ENCODE measurements around the gene LIPG.

DNA sequence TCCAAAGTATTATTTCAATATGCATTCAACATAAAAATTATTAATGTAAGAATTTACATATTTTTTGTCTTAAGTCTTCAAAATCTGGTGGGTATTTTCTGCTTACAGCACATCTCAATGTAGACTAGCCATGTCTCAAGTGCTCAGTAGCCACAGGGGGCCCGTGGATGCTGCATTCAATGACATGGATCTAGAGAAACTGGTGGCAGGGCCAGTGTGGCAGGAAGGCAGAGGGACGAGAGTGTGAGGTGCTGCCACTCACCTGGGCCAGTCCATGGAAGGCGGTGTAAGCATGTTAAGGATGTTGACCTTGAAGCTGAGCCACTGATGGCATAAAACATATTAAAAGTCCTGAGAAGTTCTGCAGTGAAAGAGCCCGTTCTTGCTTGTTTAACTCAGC lies 6.2 kb upstream of the LIPG start:
- TF ChIP-seq, protein P1, sequence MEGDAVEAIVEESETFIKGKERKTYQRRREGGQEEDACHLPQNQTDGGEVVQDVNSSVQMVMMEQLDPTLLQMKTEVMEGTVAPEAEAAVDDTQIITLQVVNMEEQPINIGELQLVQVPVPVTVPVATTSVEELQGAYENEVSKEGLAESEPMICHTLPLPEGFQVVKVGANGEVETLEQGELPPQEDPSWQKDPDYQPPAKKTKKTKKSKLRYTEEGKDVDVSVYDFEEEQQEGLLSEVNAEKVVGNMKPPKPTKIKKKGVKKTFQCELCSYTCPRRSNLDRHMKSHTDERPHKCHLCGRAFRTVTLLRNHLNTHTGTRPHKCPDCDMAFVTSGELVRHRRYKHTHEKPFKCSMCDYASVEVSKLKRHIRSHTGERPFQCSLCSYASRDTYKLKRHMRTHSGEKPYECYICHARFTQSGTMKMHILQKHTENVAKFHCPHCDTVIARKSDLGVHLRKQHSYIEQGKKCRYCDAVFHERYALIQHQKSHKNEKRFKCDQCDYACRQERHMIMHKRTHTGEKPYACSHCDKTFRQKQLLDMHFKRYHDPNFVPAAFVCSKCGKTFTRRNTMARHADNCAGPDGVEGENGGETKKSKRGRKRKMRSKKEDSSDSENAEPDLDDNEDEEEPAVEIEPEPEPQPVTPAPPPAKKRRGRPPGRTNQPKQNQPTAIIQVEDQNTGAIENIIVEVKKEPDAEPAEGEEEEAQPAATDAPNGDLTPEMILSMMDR (IDR thresholded peaks at IDR 0.05) = no peak
- no peak for TF ChIP-seq ESRRA (IDR thresholded peaks at IDR 0.05; ENCODE audit: borderline replicate concordance, low read length)
- TF ChIP-seq, protein P2, sequence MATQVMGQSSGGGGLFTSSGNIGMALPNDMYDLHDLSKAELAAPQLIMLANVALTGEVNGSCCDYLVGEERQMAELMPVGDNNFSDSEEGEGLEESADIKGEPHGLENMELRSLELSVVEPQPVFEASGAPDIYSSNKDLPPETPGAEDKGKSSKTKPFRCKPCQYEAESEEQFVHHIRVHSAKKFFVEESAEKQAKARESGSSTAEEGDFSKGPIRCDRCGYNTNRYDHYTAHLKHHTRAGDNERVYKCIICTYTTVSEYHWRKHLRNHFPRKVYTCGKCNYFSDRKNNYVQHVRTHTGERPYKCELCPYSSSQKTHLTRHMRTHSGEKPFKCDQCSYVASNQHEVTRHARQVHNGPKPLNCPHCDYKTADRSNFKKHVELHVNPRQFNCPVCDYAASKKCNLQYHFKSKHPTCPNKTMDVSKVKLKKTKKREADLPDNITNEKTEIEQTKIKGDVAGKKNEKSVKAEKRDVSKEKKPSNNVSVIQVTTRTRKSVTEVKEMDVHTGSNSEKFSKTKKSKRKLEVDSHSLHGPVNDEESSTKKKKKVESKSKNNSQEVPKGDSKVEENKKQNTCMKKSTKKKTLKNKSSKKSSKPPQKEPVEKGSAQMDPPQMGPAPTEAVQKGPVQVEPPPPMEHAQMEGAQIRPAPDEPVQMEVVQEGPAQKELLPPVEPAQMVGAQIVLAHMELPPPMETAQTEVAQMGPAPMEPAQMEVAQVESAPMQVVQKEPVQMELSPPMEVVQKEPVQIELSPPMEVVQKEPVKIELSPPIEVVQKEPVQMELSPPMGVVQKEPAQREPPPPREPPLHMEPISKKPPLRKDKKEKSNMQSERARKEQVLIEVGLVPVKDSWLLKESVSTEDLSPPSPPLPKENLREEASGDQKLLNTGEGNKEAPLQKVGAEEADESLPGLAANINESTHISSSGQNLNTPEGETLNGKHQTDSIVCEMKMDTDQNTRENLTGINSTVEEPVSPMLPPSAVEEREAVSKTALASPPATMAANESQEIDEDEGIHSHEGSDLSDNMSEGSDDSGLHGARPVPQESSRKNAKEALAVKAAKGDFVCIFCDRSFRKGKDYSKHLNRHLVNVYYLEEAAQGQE (IDR thresholded peaks at IDR 0.05) = no peak
- TF ChIP-seq RFX5 (IDR thresholded peaks at IDR 0.05) = no peak
- no peak for TF ChIP-seq RCOR1 (IDR thresholded peaks at IDR 0.05; ENCODE audit: low read depth, low read length)
- TF ChIP-seq, protein P3, sequence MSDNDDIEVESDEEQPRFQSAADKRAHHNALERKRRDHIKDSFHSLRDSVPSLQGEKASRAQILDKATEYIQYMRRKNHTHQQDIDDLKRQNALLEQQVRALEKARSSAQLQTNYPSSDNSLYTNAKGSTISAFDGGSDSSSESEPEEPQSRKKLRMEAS (IDR thresholded peaks at IDR 0.05) = no peak
- TF ChIP-seq, protein P4, sequence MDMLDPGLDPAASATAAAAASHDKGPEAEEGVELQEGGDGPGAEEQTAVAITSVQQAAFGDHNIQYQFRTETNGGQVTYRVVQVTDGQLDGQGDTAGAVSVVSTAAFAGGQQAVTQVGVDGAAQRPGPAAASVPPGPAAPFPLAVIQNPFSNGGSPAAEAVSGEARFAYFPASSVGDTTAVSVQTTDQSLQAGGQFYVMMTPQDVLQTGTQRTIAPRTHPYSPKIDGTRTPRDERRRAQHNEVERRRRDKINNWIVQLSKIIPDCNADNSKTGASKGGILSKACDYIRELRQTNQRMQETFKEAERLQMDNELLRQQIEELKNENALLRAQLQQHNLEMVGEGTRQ (IDR thresholded peaks at IDR 0.05) = no peak
- no peak for TF ChIP-seq BHLHE40 (IDR thresholded peaks at IDR 0.05; ENCODE audit: low read depth, low read length)
- no peak for TF ChIP-seq CEBPB (IDR thresholded peaks at IDR 0.05)
- no peak for TF ChIP-seq ZC3H11A (IDR thresholded peaks at IDR 0.05)

Measured in A549 (cell line).